ENCODE measurements around the gene ZSWIM5.
"Not testable (repeated sequence)": the region's sequence is repeated elsewhere in the genome, so short reads cannot be mapped to it uniquely, and the experiment has no call there.

Gene ZSWIM5

DNA sequence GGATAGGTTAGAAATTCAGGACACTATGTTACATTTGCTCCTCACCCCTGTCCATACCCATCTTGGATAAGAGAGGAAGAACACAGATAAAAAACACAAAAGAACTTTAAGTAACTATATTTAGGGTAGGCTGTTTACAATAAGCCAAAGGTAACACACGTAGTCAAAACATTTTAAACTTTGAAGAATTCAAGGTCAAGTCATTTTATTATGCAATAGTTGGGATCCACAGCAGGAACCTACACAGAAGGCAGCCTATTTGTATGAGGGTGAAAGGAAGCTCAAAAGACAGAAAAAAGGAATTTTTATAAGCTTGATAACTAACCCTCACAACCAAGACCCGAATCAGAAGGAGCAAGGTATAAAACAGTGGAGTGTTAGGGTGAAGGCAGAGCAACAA lies 89.6 kb downstream of the ZSWIM5 start:
- H3K9me3 ChIP-seq (ENCODE audit: control insufficient read depth in 5 of 5, low read length in 5 of 5) = peaks cover 0 to under 1% (median 0%) of the 10 kb centered on the region in 5 donors
- H3K36me3 ChIP-seq (ENCODE audit: control insufficient read depth in 5 of 5, insufficient read depth in 5 of 5, low read length in 5 of 5) = no peaks in the 10 kb centered on the region
- H3K4me3 ChIP-seq (ENCODE audit: low read depth in 1 of 5, low read length in 5 of 5) = no peak overlapping the region
- no peaks in the 10 kb centered on the region for H3K4me1 ChIP-seq (ENCODE audit: control insufficient read depth in 5 of 5, insufficient read depth in 5 of 5, low read length in 5 of 5)
- H3K27me3 ChIP-seq (ENCODE audit: control insufficient read depth in 5 of 5, insufficient read depth in 4 of 5, low read length in 5 of 5) = no peaks in the 10 kb centered on the region
- no peak overlapping the region for H3K27ac ChIP-seq (ENCODE audit: low read depth, low read length)
- H3K9ac ChIP-seq (ENCODE audit: low read length in 5 of 5) = no peak overlapping the region

DNA sequence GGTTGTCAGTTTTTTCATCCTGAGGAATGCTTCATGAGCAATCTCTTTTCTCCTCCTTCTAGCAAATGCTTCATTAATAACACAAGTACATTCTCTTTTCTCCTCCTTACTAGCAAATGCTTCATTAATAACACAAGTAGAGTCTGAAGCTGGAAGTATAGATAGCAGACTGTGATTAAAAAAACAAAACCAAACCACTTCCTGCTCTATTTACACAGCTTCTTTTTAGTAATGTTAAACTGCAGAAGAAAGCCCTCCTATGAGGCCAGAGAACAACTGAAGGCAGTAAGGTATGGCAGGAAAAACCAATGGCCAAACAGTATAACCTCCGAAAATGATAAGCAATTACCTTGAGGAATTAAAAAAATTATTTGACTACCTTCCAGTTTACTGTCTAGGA lies 90.1 kb downstream of the ZSWIM5 start:
- Histone ChIP-seq H3K9ac (ENCODE audit: low read length in 5 of 5) (no peak overlapping the region), H3K4me1 (ENCODE audit: control insufficient read depth in 5 of 5, insufficient read depth in 5 of 5, low read length in 5 of 5) (no peaks in the 10 kb centered on the region), H3K27ac (ENCODE audit: low read depth, low read length) (no peak overlapping the region), H3K4me3 (ENCODE audit: low read depth in 1 of 5, low read length in 5 of 5) (no peak overlapping the region), H3K9me3 (ENCODE audit: control insufficient read depth in 5 of 5, low read length in 5 of 5) (peaks cover 0 to 5% (median 2%) of the 10 kb centered on the region in 5 donors), H3K27me3 (ENCODE audit: control insufficient read depth in 5 of 5, insufficient read depth in 4 of 5, low read length in 5 of 5) (no peaks in the 10 kb centered on the region), H3K36me3 (ENCODE audit: control insufficient read depth in 5 of 5, insufficient read depth in 5 of 5, low read length in 5 of 5) (no peaks in the 10 kb centered on the region)

DNA sequence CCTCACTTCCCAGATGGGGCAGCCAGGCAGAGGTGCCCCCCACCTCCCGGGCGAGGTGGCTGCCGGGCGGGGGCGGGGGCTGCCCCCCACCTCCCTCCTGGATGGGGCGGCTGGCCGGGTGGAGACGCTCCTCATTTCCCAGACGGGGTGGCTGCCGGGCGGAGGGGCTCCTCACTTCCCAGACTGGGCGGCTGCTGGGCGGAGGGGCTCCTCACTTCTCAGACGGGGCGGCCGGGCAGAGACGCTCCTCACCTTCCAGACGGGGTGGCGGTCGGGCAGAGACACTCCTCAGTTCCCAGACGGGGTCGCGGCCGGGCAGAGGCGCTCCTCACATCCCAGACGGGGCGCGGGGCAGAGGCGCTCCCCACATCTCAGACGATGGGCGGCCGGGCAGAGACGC lies 91.2 kb downstream of the ZSWIM5 start:
- not testable (repeated sequence) for H3K4me3 ChIP-seq (ENCODE audit: low read depth in 1 of 5, low read length in 5 of 5); H3K4me1 ChIP-seq (ENCODE audit: control insufficient read depth in 5 of 5, insufficient read depth in 5 of 5, low read length in 5 of 5); H3K9ac ChIP-seq (ENCODE audit: low read length in 5 of 5); H3K36me3 ChIP-seq (ENCODE audit: control insufficient read depth in 5 of 5, insufficient read depth in 5 of 5, low read length in 5 of 5); H3K27me3 ChIP-seq (ENCODE audit: control insufficient read depth in 5 of 5, insufficient read depth in 4 of 5, low read length in 5 of 5); H3K27ac ChIP-seq (ENCODE audit: low read depth, low read length); H3K9me3 ChIP-seq (ENCODE audit: control insufficient read depth in 5 of 5, low read length in 5 of 5)

DNA sequence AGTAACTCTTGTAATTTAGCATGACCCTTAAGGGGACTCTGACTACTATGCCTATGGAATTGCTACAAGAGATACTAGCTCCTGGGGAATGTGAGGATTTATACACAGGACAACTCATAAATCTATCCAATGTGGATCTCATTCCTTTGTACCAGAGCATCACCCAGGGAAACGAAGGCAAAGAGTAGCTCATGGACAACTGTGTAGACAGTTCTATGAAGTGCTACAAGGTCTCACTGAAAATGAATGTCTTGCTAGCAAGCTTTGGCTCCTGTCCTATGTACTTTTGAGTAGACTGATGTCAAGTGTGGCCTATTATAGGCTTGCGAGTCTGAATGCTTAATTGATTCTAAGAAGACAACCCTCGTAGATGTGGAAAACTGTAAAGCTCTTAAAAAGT lies 93.7 kb downstream of the ZSWIM5 start:
- Histone ChIP-seq H3K9ac (ENCODE audit: low read length in 5 of 5) (no peak overlapping the region), H3K9me3 (ENCODE audit: control insufficient read depth in 5 of 5, low read length in 5 of 5) (peaks cover 0 to 9% (median 7%) of the 10 kb centered on the region in 5 donors), H3K4me3 (ENCODE audit: low read depth in 1 of 5, low read length in 5 of 5) (no peak overlapping the region), H3K27me3 (ENCODE audit: control insufficient read depth in 5 of 5, insufficient read depth in 4 of 5, low read length in 5 of 5) (no peaks in the 10 kb centered on the region), H3K4me1 (ENCODE audit: control insufficient read depth in 5 of 5, insufficient read depth in 5 of 5, low read length in 5 of 5) (no peaks in the 10 kb centered on the region), H3K36me3 (ENCODE audit: control insufficient read depth in 5 of 5, insufficient read depth in 5 of 5, low read length in 5 of 5) (no peaks in the 10 kb centered on the region), H3K27ac (ENCODE audit: low read depth, low read length) (no peak overlapping the region)

DNA sequence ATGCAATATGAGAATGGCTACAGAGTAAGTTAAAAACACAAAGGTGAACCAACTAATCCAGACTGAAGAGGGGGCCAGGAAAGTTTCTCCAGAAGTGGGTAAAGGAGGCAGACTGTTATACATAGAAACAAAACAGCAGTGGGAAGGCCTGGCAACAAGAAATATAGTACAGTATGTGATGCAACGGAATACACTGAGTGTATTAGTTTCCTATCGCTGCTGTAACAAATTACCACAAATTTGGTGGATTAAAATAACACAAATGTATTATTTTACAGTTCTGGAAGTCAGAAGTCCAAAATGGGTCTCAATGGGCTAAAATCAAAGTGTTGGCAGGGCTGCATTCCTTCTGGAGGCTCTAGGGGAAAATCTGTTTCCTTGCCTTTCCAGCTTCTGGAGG lies 95.2 kb downstream of the ZSWIM5 start:
- no peaks in the 10 kb centered on the region for H3K27me3 ChIP-seq (ENCODE audit: control insufficient read depth in 5 of 5, insufficient read depth in 4 of 5, low read length in 5 of 5)
- no peak overlapping the region for H3K27ac ChIP-seq (ENCODE audit: low read depth, low read length)
- H3K9me3 ChIP-seq (ENCODE audit: control insufficient read depth in 5 of 5, low read length in 5 of 5) = peaks cover 0 to 9% (median 7%) of the 10 kb centered on the region in 5 donors
- H3K9ac ChIP-seq (ENCODE audit: low read length in 5 of 5) = no peak overlapping the region
- H3K4me3 ChIP-seq (ENCODE audit: low read depth in 1 of 5, low read length in 5 of 5) = no peak overlapping the region
- no peaks in the 10 kb centered on the region for H3K4me1 ChIP-seq (ENCODE audit: control insufficient read depth in 5 of 5, insufficient read depth in 5 of 5, low read length in 5 of 5)
- no peaks in the 10 kb centered on the region for H3K36me3 ChIP-seq (ENCODE audit: control insufficient read depth in 5 of 5, insufficient read depth in 5 of 5, low read length in 5 of 5)

DNA sequence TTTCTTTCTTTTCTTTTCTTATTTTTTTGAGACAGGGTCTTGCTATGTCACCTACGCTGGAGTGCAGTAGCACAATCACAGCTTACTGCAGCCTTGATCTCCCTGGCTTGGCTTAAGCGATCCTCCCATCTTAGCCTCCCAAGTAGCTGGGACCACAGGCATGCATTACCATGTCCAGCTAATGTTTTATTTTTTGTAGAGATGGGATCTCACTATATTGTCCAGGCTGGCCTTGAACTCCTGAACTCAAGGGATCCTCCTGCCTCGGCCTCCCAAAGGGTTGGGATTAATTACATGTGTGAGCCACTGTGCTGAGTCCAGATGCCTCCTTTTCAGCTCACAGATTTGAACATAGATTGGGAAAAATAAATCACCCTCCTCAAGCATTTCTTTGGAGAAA lies 98.6 kb downstream of the ZSWIM5 start:
- Histone ChIP-seq H3K27me3 (ENCODE audit: control insufficient read depth in 5 of 5, insufficient read depth in 4 of 5, low read length in 5 of 5) (no peaks in the 10 kb centered on the region), H3K9me3 (ENCODE audit: control insufficient read depth in 5 of 5, low read length in 5 of 5) (peaks cover 0 to 9% (median 7%) of the 10 kb centered on the region in 5 donors), H3K4me3 (ENCODE audit: low read depth in 1 of 5, low read length in 5 of 5) (no peak overlapping the region), H3K27ac (ENCODE audit: low read depth, low read length) (no peak overlapping the region), H3K4me1 (ENCODE audit: control insufficient read depth in 5 of 5, insufficient read depth in 5 of 5, low read length in 5 of 5) (no peaks in the 10 kb centered on the region), H3K36me3 (ENCODE audit: control insufficient read depth in 5 of 5, insufficient read depth in 5 of 5, low read length in 5 of 5) (no peaks in the 10 kb centered on the region), H3K9ac (ENCODE audit: low read length in 5 of 5) (no peak overlapping the region)

DNA sequence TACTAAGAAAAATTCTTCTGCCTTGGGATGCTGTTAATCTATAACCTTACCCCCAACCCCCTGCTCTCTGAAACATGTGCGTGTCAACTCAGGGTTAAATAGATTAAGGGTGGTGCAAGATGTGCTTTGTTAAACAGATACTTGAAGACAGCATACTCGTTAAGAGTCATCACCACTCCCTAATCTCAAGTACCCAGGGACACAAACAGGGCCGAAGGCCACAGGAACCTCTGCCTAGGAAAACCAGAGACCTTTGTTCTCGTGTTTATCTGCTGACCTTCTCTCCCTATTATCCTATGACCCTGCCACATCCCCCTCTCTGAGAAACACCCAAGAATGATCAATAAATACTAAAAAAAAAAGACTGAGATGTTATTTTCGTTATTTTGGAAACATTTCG lies 99.5 kb downstream of the ZSWIM5 start:
- H3K9me3 ChIP-seq (ENCODE audit: control insufficient read depth in 5 of 5, low read length in 5 of 5); H3K9ac ChIP-seq (ENCODE audit: low read length in 5 of 5); H3K36me3 ChIP-seq (ENCODE audit: control insufficient read depth in 5 of 5, insufficient read depth in 5 of 5, low read length in 5 of 5); H3K4me1 ChIP-seq (ENCODE audit: control insufficient read depth in 5 of 5, insufficient read depth in 5 of 5, low read length in 5 of 5); H3K27me3 ChIP-seq (ENCODE audit: control insufficient read depth in 5 of 5, insufficient read depth in 4 of 5, low read length in 5 of 5); H3K4me3 ChIP-seq (ENCODE audit: low read depth in 1 of 5, low read length in 5 of 5); H3K27ac ChIP-seq (ENCODE audit: low read depth, low read length): not testable (repeated sequence)

DNA sequence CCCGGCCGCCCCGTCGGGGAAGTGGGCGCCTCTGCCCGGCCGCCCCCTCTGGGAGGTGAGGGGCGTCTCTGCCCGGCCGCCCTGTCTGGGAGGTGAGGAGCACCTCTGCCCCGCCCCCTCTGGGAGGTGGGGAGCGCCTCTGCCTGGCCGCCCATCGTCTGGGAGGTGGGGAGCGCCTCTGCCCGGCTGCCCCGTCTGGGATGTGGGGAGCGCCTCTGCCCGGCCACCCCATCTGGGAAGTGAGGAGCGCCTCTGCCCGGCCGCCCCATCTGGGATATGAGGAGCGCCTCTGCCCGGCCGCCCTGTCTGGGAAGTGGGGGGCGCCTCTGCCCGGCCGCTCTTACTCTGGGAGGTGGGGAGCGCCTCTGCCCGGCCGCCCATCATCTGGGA lies 100.3 kb downstream of the ZSWIM5 start:
- H3K9me3 ChIP-seq (ENCODE audit: control insufficient read depth in 5 of 5, low read length in 5 of 5); H3K9ac ChIP-seq (ENCODE audit: low read length in 5 of 5); H3K27me3 ChIP-seq (ENCODE audit: control insufficient read depth in 5 of 5, insufficient read depth in 4 of 5, low read length in 5 of 5); H3K27ac ChIP-seq (ENCODE audit: low read depth, low read length); H3K4me3 ChIP-seq (ENCODE audit: low read depth in 1 of 5, low read length in 5 of 5); H3K4me1 ChIP-seq (ENCODE audit: control insufficient read depth in 5 of 5, insufficient read depth in 5 of 5, low read length in 5 of 5); H3K36me3 ChIP-seq (ENCODE audit: control insufficient read depth in 5 of 5, insufficient read depth in 5 of 5, low read length in 5 of 5): not testable (repeated sequence)

DNA sequence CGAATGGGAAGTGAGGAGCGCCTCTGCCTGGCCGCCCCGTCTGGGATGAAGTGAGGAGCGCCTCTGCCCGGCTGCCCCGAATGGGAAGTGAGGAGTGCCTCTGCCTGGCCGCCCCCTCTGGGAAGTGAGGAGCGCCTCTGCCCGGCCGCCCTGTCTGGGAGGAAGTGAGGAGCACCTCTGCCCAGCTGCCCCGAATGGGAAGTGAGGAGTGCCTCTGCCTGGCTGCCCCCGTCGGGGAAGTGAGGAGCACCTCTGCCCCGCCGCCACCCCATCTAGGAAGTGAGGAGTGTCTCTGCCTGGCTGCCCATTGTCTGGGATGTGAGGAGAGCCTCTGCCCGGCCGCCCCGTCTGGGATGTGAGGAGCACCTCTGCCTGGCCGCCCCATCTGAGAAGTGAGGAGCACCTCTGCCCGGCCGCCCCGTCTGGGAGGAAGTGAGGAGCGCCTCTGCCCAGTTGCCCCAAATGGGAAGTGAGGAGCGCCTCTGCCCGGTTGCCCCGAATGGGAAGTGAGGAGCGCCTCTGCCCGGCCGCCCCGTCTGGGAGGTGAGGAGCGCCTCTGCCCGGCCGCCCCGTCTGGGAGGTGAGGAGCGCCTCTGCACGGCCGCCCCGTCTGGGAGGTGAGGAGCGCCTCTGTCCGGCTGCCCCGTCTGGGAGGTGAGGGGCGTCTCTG lies 100.8 kb downstream of the ZSWIM5 start:
- not testable (repeated sequence) for H3K36me3 ChIP-seq (ENCODE audit: control insufficient read depth in 5 of 5, insufficient read depth in 5 of 5, low read length in 5 of 5); H3K9me3 ChIP-seq (ENCODE audit: control insufficient read depth in 5 of 5, low read length in 5 of 5); H3K27me3 ChIP-seq (ENCODE audit: control insufficient read depth in 5 of 5, insufficient read depth in 4 of 5, low read length in 5 of 5); H3K27ac ChIP-seq (ENCODE audit: low read depth, low read length); H3K9ac ChIP-seq (ENCODE audit: low read length in 5 of 5); H3K4me3 ChIP-seq (ENCODE audit: low read depth in 1 of 5, low read length in 5 of 5); H3K4me1 ChIP-seq (ENCODE audit: control insufficient read depth in 5 of 5, insufficient read depth in 5 of 5, low read length in 5 of 5)

DNA sequence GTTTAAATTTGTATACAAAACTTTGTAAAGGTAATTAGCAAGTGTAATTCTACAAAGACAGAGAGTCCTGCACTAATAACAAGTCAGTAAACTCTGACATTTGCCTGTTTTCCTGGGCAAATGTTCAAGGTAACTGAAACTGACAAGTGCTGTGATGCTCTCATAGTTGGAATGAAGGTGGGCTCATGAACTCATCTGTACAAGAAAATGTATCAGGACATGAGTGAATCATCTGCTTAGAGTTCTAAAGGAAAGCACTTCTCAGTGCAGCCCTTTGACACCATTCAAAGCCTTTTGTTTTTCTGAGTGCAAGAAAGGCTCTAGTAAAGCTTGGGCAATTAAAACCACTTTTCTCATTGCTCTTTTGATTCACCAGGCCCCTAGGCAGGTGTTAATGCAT lies 102.9 kb downstream of the ZSWIM5 start:
- no peak overlapping the region for H3K4me3 ChIP-seq (ENCODE audit: low read depth in 1 of 5, low read length in 5 of 5)
- no peak overlapping the region for H3K9ac ChIP-seq (ENCODE audit: low read length in 5 of 5)
- H3K27me3 ChIP-seq (ENCODE audit: control insufficient read depth in 5 of 5, insufficient read depth in 4 of 5, low read length in 5 of 5) = no peaks in the 10 kb centered on the region
- no peaks in the 10 kb centered on the region for H3K9me3 ChIP-seq (ENCODE audit: control insufficient read depth in 5 of 5, low read length in 5 of 5)
- no peaks in the 10 kb centered on the region for H3K36me3 ChIP-seq (ENCODE audit: control insufficient read depth in 5 of 5, insufficient read depth in 5 of 5, low read length in 5 of 5)
- no peak overlapping the region for H3K27ac ChIP-seq (ENCODE audit: low read depth, low read length)
- no peaks in the 10 kb centered on the region for H3K4me1 ChIP-seq (ENCODE audit: control insufficient read depth in 5 of 5, insufficient read depth in 5 of 5, low read length in 5 of 5)

DNA sequence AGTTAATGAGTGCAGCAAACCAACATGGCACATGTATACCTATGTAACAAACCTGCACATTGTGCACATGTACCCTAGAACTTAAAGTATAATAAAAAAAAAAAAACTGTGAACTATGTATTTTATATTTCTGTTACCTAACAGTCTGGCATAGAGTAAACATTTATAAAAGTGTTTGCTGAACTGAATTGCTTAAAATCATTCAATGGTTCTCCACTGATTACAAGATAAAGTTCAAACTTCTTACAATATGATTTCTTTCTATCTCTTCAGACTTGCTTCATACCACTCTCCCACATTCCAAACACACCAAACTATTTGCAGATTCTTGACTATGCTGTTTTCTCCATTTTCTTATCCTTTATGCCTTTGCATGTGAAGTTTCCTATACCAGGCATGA lies 104.5 kb downstream of the ZSWIM5 start:
- no peaks in the 10 kb centered on the region for H3K27me3 ChIP-seq (ENCODE audit: control insufficient read depth in 5 of 5, insufficient read depth in 4 of 5, low read length in 5 of 5)
- no peaks in the 10 kb centered on the region for H3K9me3 ChIP-seq (ENCODE audit: control insufficient read depth in 5 of 5, low read length in 5 of 5)
- H3K4me1 ChIP-seq (ENCODE audit: control insufficient read depth in 5 of 5, insufficient read depth in 5 of 5, low read length in 5 of 5) = no peaks in the 10 kb centered on the region
- no peak overlapping the region for H3K4me3 ChIP-seq (ENCODE audit: low read depth in 1 of 5, low read length in 5 of 5)
- no peaks in the 10 kb centered on the region for H3K36me3 ChIP-seq (ENCODE audit: control insufficient read depth in 5 of 5, insufficient read depth in 5 of 5, low read length in 5 of 5)
- H3K27ac ChIP-seq (ENCODE audit: low read depth, low read length) = no peak overlapping the region
- no peak overlapping the region for H3K9ac ChIP-seq (ENCODE audit: low read length in 5 of 5)
